ENCODE measurements around the gene DLG2. TPM values are rescaled to one million over a fixed set of nuclear protein-coding genes. Genes with fewer than 3 reads are reported as not detected.

The DLG2 gene
- total RNA-seq, 1 donor from 2014 or later = 6.7 TPM

DNA sequence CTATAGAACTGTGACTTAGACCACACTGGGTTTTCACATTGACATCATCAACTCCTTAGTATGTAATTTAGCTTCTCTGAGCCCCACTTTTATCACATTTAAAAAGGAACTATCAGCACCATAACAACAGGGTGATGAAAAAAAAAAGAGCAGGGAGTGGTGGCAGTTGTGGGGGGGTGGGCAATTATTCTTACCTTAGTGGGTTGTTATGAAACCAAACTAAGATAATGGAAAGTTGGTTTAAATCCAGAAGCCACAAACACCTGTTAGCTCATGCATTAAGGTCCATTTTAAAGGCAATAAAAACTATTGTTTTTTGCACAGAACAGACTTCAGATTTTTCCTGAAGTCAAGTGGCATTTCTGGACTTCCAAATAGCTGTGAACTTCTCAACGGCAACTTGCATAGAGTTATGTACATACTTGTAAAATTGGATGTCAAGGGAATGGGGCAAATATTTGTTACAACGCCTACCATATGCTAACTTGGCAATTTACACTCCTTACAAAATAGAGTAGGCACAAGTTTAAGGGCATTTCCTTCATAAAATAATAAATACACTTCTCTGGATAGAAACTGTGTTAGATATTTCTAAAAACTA lies 793.6 kb downstream of the DLG2 start:
- TF ChIP-seq, protein P1, sequence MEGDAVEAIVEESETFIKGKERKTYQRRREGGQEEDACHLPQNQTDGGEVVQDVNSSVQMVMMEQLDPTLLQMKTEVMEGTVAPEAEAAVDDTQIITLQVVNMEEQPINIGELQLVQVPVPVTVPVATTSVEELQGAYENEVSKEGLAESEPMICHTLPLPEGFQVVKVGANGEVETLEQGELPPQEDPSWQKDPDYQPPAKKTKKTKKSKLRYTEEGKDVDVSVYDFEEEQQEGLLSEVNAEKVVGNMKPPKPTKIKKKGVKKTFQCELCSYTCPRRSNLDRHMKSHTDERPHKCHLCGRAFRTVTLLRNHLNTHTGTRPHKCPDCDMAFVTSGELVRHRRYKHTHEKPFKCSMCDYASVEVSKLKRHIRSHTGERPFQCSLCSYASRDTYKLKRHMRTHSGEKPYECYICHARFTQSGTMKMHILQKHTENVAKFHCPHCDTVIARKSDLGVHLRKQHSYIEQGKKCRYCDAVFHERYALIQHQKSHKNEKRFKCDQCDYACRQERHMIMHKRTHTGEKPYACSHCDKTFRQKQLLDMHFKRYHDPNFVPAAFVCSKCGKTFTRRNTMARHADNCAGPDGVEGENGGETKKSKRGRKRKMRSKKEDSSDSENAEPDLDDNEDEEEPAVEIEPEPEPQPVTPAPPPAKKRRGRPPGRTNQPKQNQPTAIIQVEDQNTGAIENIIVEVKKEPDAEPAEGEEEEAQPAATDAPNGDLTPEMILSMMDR (IDR thresholded peaks at IDR 0.05; ENCODE audit: unreplicated experiment) = no peak
- DNase-seq (ENCODE audit: low spot score in 2 of 2, unreplicated experiment in 2 of 2) = no peak
- H3K9me3 Mint-ChIP-seq = no peaks in the 10 kb centered on the region
- H3K4me3 Mint-ChIP-seq = no peak overlapping the region
- H3K27me3 Mint-ChIP-seq (ENCODE audit: low read depth) = peaks cover 7% of the 10 kb centered on the region
- no peaks in the 10 kb centered on the region for H3K4me1 Mint-ChIP-seq
- H3K36me3 Mint-ChIP-seq = no peaks in the 10 kb centered on the region
- no peak overlapping the region for H3K27ac Mint-ChIP-seq

DNA sequence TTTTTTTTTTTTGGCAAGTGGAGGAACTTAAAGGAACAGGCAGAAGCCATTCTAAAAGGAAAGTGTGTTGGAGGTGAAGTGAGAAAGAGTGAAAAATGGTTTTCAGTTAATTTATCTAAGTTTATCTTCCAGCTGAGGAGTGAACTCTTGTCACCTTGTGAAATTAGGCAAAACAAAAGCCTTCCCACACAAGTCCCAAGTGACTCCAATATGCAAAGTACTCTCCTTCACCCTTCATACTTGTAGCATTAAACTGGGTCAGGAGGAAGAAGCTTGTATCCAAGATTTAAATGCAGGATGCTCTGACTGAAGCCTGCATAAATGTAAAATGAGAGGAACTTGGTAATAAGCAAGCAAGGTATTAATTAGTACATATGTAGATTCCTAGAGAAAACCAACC lies 796.8 kb downstream of the DLG2 start:
- H3K27me3 Mint-ChIP-seq (ENCODE audit: low read depth) = peaks cover 7% of the 10 kb centered on the region
- no peaks in the 10 kb centered on the region for H3K9me3 Mint-ChIP-seq
- H3K27ac Mint-ChIP-seq = no peak overlapping the region
- no peak overlapping the region for H3K4me3 Mint-ChIP-seq
- peaks cover 4% of the 10 kb centered on the region for H3K4me1 Mint-ChIP-seq
- TF ChIP-seq, protein P1 (IDR thresholded peaks at IDR 0.05; ENCODE audit: unreplicated experiment) = no peak
- DNase-seq (ENCODE audit: low spot score in 2 of 2, unreplicated experiment in 2 of 2) = no peak
- no peaks in the 10 kb centered on the region for H3K36me3 Mint-ChIP-seq

DNA sequence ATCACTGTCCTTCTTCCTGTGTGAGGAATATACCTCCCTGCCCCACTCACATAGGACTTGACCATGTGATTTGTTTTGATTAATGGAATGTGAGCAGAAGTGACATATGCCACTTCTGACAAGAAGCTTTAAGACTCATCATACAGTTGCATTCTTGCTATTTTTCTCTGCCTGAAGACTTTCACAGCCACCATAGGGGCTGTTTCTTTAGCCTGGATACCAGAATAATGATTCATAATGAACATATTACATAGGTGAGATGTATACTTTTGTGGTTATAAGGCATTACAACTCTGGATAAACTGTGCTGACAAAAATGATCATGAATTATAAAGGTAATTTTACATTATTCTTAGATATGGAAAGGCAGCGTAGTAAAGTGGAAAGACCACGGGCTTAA lies 798.0 kb downstream of the DLG2 start:
- Mint-ChIP-seq H3K36me3 (no peaks in the 10 kb centered on the region), H3K27ac (no peak overlapping the region), H3K9me3 (no peaks in the 10 kb centered on the region), H3K4me1 (peaks cover 5% of the 10 kb centered on the region), H3K4me3 (no peak overlapping the region), H3K27me3 (ENCODE audit: low read depth) (peaks cover 6% of the 10 kb centered on the region)
- no peak for DNase-seq (ENCODE audit: low spot score in 2 of 2, unreplicated experiment in 2 of 2)
- TF ChIP-seq, protein P1 (IDR thresholded peaks at IDR 0.05; ENCODE audit: unreplicated experiment) = no peak

DNA sequence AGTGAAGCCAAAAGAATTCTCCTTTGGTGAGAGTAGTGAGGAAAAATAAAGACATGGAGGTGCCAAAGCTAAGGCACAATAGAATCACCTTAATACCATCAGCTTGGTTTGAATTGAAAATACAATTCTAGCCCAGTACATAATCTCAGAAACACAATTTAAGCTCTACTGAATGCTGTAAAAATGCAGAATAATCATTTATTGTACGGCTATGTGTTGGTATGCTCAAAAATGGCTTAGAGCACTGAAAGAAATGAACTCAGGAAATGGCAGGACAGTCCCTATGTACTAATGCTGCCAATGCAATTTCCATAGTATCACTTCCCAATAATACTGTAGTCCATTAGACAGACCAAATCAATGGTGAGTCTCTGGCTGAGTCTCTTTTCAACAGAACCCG lies 798.5 kb downstream of the DLG2 start:
- TF ChIP-seq, protein P1 (IDR thresholded peaks at IDR 0.05; ENCODE audit: unreplicated experiment) = no peak
- Mint-ChIP-seq H3K27me3 (ENCODE audit: low read depth) (peaks cover 5% of the 10 kb centered on the region), H3K9me3 (no peaks in the 10 kb centered on the region), H3K36me3 (no peaks in the 10 kb centered on the region), H3K4me1 (peaks cover 5% of the 10 kb centered on the region), H3K4me3 (no peak overlapping the region), H3K27ac (no peak overlapping the region)
- DNase-seq (ENCODE audit: low spot score in 2 of 2, unreplicated experiment in 2 of 2) = no peak

DNA sequence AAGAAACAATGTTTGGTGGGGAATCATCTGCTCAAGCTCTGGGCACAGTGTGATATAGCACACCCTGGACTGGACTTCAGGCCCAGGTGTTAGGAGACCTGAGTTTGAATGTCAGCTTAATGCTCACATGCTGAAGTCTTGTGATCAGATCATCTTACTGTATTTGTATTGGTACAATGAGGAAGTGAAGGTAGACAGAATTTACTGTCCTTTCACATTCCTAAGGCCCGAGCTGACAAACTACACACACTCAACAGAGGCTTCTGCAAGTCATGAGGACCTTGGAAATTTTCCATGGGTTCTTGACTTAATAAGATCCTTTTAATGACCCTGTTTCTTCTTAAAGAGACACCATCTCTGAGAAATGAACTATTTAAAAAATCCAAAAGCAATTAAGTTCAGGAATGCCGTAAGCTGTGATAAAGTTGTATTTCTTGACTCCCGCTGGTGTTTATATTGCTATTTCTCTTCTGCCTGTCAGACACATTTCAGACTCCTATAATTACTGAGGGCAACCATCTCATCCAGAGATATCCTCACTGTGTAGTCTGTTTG lies 802.0 kb downstream of the DLG2 start:
- no peaks in the 10 kb centered on the region for H3K36me3 Mint-ChIP-seq
- no peaks in the 10 kb centered on the region for H3K9me3 Mint-ChIP-seq
- no peak overlapping the region for H3K4me3 Mint-ChIP-seq

More for the DNA sequence above, 802.0 kb downstream of the DLG2 start:
- DNase-seq (ENCODE audit: low spot score in 2 of 2, unreplicated experiment in 2 of 2) = no peak
- no peaks in the 10 kb centered on the region for H3K27me3 Mint-ChIP-seq (ENCODE audit: low read depth)
- TF ChIP-seq, protein P1 (IDR thresholded peaks at IDR 0.05; ENCODE audit: unreplicated experiment) = no peak
- H3K4me1 Mint-ChIP-seq = peaks cover 5% of the 10 kb centered on the region
- no peak overlapping the region for H3K27ac Mint-ChIP-seq

Data from mesothelial cell of epicardium (in vitro differentiated cells).